Liver (tissue), 9 donors: Measurements from ENCODE around the gene AUH. TPM values are rescaled to one million over a fixed set of nuclear protein-coding genes. Genes with fewer than 3 reads are reported as not detected.

Experiments
- DNase-seq: peaks from one replicate; pipeline ENCODE4 v3.0.0-alpha.2; 2017; ENCODE audit warnings: low spot score
- H3K27ac ChIP-seq, 2 donors: one replicate each; pipeline ENCODE4 v1.7.0; 2013; ENCODE audit warnings: inconsistent platforms in 2 of 2, low read length in 2 of 2, control low read depth in 1 of 2, low read depth in 1 of 2, mild to moderate bottlenecking in 1 of 2
- H3K27me3 ChIP-seq, 4 donors: one replicate each; pipeline versions ENCODE4 v1.6.1 to v1.7.0; 2013; ENCODE audit warnings: low read length in 3 of 4, inconsistent platforms in 1 of 4, mild to moderate bottlenecking in 1 of 4, moderate library complexity in 1 of 4; ENCODE audit not compliant: control insufficient read depth in 4 of 4, insufficient read depth in 4 of 4
- H3K36me3 ChIP-seq, 4 donors: one replicate each; pipeline versions ENCODE4 v1.6.1 to v1.7.0; 2013; ENCODE audit warnings: low read length in 3 of 4, mild to moderate bottlenecking in 3 of 4, low read depth in 1 of 4, moderate library complexity in 1 of 4; ENCODE audit not compliant: control insufficient read depth in 4 of 4, insufficient read depth in 3 of 4
- H3K4me1 ChIP-seq, 4 donors: one replicate each; pipeline versions ENCODE4 v1.6.1 to v1.7.0; 2013; ENCODE audit warnings: low read length in 3 of 4, mild to moderate bottlenecking in 3 of 4, moderate library complexity in 1 of 4; ENCODE audit not compliant: control insufficient read depth in 4 of 4, insufficient read depth in 4 of 4
- H3K4me3 ChIP-seq, 3 donors: one replicate each; pipeline versions ENCODE4 v1.6.1 to v1.7.0; 2013; ENCODE audit warnings: low read length in 3 of 3, control low read depth in 1 of 3, low read depth in 1 of 3, mild to moderate bottlenecking in 1 of 3
- H3K9ac ChIP-seq, 2 donors: one replicate each; pipeline ENCODE4 v1.7.0; 2013; ENCODE audit warnings: low read length in 2 of 2, mild to moderate bottlenecking in 2 of 2, moderate library complexity in 2 of 2, control low read depth in 1 of 2, low read depth in 1 of 2
- H3K9me3 ChIP-seq, 4 donors: one replicate each; pipeline versions ENCODE4 v1.6.1 to v1.7.0; 2013; ENCODE audit warnings: low read length in 3 of 4; ENCODE audit not compliant: control insufficient read depth in 4 of 4
- CTCF ChIP-seq: fragments of 150-350 bp; IDR thresholded peaks from 2 replicates; pipeline ENCODE4 v1.5.1; 2017; ENCODE audit warnings: improper control_type of control experiment, low read depth, low read length; ENCODE audit not compliant: missing input control
- GABPA ChIP-seq, 2 donors: IDR thresholded peaks in 1 of 2; conservative IDR thresholded peaks in 1 of 2; 2 replicates each; pipeline ENCODE4 v1.6.1; 2016; ENCODE audit warnings: antibody characterized with exemption in 2 of 2, mild to moderate bottlenecking in 1 of 2, moderate library complexity in 1 of 2
- HNF4A ChIP-seq, 2 donors: conservative IDR thresholded peaks; 2 replicates each; pipeline ENCODE4 v1.6.1; 2016; ENCODE audit warnings: antibody characterized with exemption in 2 of 2, mild to moderate bottlenecking in 2 of 2
- RAD21 ChIP-seq, 2 donors: IDR thresholded peaks; 2 replicates each; pipeline ENCODE4 v1.6.1; 2016; ENCODE audit warnings: antibody characterized with exemption in 2 of 2, mild to moderate bottlenecking in 2 of 2
- REST ChIP-seq: IDR thresholded peaks from 2 replicates; pipeline ENCODE4 v1.6.1; 2016; ENCODE audit warnings: antibody characterized with exemption, mild to moderate bottlenecking
- YY1 ChIP-seq: IDR thresholded peaks from 2 replicates; pipeline ENCODE4 v1.6.1; 2016; ENCODE audit warnings: antibody characterized with exemption, mild to moderate bottlenecking
- WGBS: extraction: QIAGEN DNeasy Blood & Tissue Kit; methylation state at CpG from one replicate; pipeline ENCODE4 v1.1.7; 2013; 5-methylcytosine and 5-hydroxymethylcytosine counted together
- polyA plus RNA-seq, 2 donors: library from polyadenylated mRNA; stranded (reverse) in 1 of 2; unstranded in 1 of 2; fragments of 200-250 nt in 1 of 2; fragments of >200 nt in 1 of 2; fragmentation: Nextera tagmentation in 1 of 2; extraction: Ambion mirVana in 1 of 2; gene quantifications; one replicate each; pipeline versions ENCODE4 v1.2.1 to v1.2.3, GENCODE V29; 2013 to 2015
- total RNA-seq, 2 donors: library from RNA; depleted of rRNA; stranded (reverse); fragments of >200 nt; gene quantifications; one replicate each; pipeline ENCODE4 v1.2.3, GENCODE V29; 2014
- TF ChIP-seq, protein P1 (sequence below): IDR thresholded peaks from 2 replicates; pipeline ENCODE4 v1.6.1; 2016; ENCODE audit warnings: antibody characterized with exemption
- donor health status: healthy.
- donor health status: healthy.
- donor health status: healthy.
- donor health status: healthy.
- donor health status: healthy.

Gene AUH
- total and polyA plus RNA-seq, 4 donors = 12.1 to 30.0 (median 24.9) TPM

- no peak overlapping the region for H3K27ac ChIP-seq
Measured at GRCh38 chr9:91239367-91240111, 122.2 kb downstream of the AUH start.

DNA sequence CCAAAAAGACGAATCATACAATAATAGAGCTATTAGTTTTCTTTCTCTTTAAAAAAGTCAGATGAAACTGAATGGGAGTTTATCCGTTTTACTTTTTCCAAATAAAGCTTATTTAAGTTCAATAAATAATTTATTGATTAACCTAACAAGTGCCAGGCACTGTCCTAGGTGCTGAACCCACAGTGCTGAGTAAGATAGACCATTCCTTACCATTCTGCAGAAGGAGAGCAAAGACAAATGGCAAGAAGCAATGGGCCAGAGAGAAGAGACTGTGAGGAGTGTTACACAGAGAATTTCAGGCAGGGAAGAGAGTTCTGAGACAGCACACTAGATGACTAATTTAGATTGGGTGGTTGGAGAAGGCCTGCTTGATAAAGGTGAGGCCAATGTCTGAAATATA lies 127.2 kb downstream of the AUH start:
- TF ChIP-seq REST (peak; percentile 97), RAD21 (IDR thresholded peaks at IDR 0.05) (no peak)
- Histone ChIP-seq H3K9me3 (no peaks in the 10 kb centered on the region), H3K9ac (no peak overlapping the region), H3K27ac (no peak overlapping the region), H3K4me3 (no peak overlapping the region), H3K27me3 (no peaks in the 10 kb centered on the region), H3K36me3 (peaks cover 0 to 2% (median 0%) of the 10 kb centered on the region in 4 donors), H3K4me1 (no peaks in the 10 kb centered on the region)
- WGBS = 73% methylated on average over 2 of the region's 2 CpGs
- DNase-seq = no peak

More at GRCh38 chr9:91239367-91240111, 122.2 kb downstream of the AUH start:
- Histone ChIP-seq H3K9me3 (no peaks in the 10 kb centered on the region), H3K36me3 (no peaks in the 10 kb centered on the region), H3K27me3 (no peaks in the 10 kb centered on the region), H3K9ac (no peak overlapping the region), H3K4me3 (no peak overlapping the region), H3K4me1 (peaks cover 0 to 2% (median 0%) of the 10 kb centered on the region in 4 donors)
- no peak for DNase-seq
- TF ChIP-seq CTCF (no peak), REST (peak; percentile 63)
- 77% methylated on average over 5 of the region's 5 CpGs for WGBS

DNA sequence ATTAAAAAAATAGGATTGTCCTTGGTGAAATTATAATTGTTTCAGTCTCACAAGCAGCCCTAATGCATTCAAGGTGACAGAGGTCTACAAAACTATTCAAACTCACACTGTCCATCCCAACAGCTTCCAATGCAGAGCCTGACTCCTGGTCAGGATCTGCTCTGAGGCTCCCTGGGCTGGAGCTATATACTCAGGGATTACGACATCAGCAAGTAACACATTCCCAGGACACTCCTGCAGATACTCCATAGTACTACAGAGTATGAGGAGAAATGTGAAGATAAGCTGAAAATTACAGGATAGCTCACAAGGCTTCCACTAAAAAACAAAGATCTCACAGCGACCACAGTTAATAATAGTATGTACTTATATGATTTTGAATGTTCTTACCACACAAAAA lies 130.1 kb downstream of the AUH start:
- Histone ChIP-seq H3K27ac (no peak overlapping the region), H3K36me3 (peaks cover 0 to 2% (median 0%) of the 10 kb centered on the region in 4 donors), H3K4me3 (no peak overlapping the region), H3K4me1 (no peaks in the 10 kb centered on the region), H3K27me3 (no peaks in the 10 kb centered on the region), H3K9ac (no peak overlapping the region), H3K9me3 (no peaks in the 10 kb centered on the region)
- WGBS = 97% methylated on average over 2 of the region's 2 CpGs
- TF ChIP-seq, protein P1, sequence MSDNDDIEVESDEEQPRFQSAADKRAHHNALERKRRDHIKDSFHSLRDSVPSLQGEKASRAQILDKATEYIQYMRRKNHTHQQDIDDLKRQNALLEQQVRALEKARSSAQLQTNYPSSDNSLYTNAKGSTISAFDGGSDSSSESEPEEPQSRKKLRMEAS = no peak
- TF ChIP-seq YY1 = no peak
- TF ChIP-seq HNF4A (conservative IDR thresholded peaks at IDR 0.05) = no peak
- TF ChIP-seq GABPA (IDR thresholded peaks at IDR 0.05 in 1 of 2, conservative IDR thresholded peaks at IDR 0.05 in 1 of 2) = no peak
- no peak for DNase-seq
